Measurements from ENCODE around the gene GDF7. TPM values are rescaled to one million over a fixed set of nuclear protein-coding genes. Genes with fewer than 3 reads are reported as not detected.

GDF7 gene
- total and polyA plus RNA-seq, 2 of the 8 experiments (the other 6 are each of a cell fraction or from before 2014, with no cell fraction given): 0.04 to 0.06 TPM

DNA sequence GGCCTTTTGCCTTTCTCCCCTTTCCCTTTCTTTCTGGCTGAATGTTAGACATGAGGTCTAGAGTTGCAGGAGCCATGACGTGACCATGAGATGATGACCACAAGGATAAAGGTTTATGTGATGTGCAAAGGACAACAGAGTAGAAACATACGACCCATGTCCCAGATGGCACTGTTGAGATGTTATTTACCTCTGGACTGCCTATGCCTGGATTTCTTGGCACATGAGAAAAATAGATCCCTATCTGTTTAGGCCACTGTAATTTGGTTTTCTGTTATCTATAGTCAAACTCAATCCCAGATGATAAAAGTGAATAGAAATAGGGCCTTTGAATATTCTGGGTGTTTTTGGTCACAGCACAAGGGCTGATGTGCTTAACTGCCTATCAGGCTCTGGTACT lies 58.8 kb downstream of the GDF7 start:
- Histone ChIP-seq H3K56ac (replicated peaks; ENCODE audit: insufficient read length, low read depth, low read length) (no peak overlapping the region), H2BK5ac (ENCODE audit: low read depth, low read length) (no peak overlapping the region), H3K79me1 (ENCODE audit: low read depth, low read length) (no peaks in the 10 kb centered on the region), H3K9ac (replicated peaks in 1 of 4; ENCODE audit: extremely low read depth in 1 of 4, low read depth in 3 of 4, low read length in 3 of 4) (no peak overlapping the region), H2BK12ac (ENCODE audit: low read depth, low read length) (no peak overlapping the region), H3K4ac (replicated peaks; ENCODE audit: insufficient read length, low read depth, low read length) (no peak overlapping the region), H2AFZ (ENCODE audit: low read length) (no peak overlapping the region), H3K36me3 (ENCODE audit: control insufficient read depth in 2 of 4, insufficient read depth in 4 of 4, low read length in 3 of 4) (no peaks in the 10 kb centered on the region), H3K4me3 (ENCODE audit: extremely low read depth in 1 of 4, insufficient read depth in 2 of 4, low read depth in 3 of 4, low read length in 4 of 4) (no peak overlapping the region), H4K20me1 (replicated peaks in 1 of 2; ENCODE audit: control insufficient read depth in 1 of 2, insufficient read depth in 2 of 2, low read length in 2 of 2) (peaks cover 0 to 3% of the 10 kb centered on the region in 2 experiments), H4K8ac (ENCODE audit: extremely low read depth, insufficient read depth, low read length) (no peak overlapping the region), H3K14ac (ENCODE audit: insufficient read length) (no peak overlapping the region), H3K23ac (ENCODE audit: insufficient read length) (no peak overlapping the region), H2BK20ac (ENCODE audit: low read length) (no peak overlapping the region), H2AK5ac (ENCODE audit: low read depth, low read length) (no peak overlapping the region), H3K4me2 (ENCODE audit: insufficient read depth in 1 of 2, low read depth in 2 of 2, low read length in 2 of 2) (no peak overlapping the region), H4K5ac (ENCODE audit: insufficient read length, low read depth, low read length) (no peak overlapping the region), H3K79me2 (ENCODE audit: control insufficient read depth in 1 of 2, insufficient read depth in 2 of 2, low read length in 2 of 2) (no peaks in the 10 kb centered on the region), H3K27me3 (replicated peaks in 1 of 4; ENCODE audit: control insufficient read depth in 3 of 4, extremely low read depth in 1 of 4, insufficient read depth in 3 of 4, low read length in 3 of 4) (no peaks in the 10 kb centered on the region), H2BK15ac (ENCODE audit: low read length) (no peak overlapping the region), H3K9me3 (ENCODE audit: insufficient read depth in 2 of 2, low read depth in 1 of 2, low read length in 1 of 2) (no peaks in the 10 kb centered on the region), H3K27ac (ENCODE audit: low read depth, low read length) (no peak overlapping the region), H4K91ac (replicated peaks; ENCODE audit: insufficient read length, low read length) (no peak overlapping the region), H2BK120ac (replicated peaks; ENCODE audit: low read depth, low read length) (no peak overlapping the region), H3K4me1 (replicated peaks in 1 of 4; ENCODE audit: control insufficient read depth in 3 of 4, insufficient read depth in 4 of 4, low read length in 3 of 4) (no peaks in the 10 kb centered on the region), H3K23me2 (ENCODE audit: low read depth, low read length) (no peaks in the 10 kb centered on the region), H3K18ac (ENCODE audit: extremely low read depth, low read length) (no peak overlapping the region)
- CTCF ChIA-PET (ENCODE audit: partially characterized antibody): interaction anchor here (2.8 kb wide), 1 partner anchor 49 kb away, joined by 13 read pairs; no protein-coding TSS in a partner anchor
- FAIRE-seq (no peak), DNase-seq (ENCODE audit: low read depth in 1 of 2, low spot score in 2 of 2) (no peak)
- WGBS, 2 experiments (ENCODE audit: extremely low coverage in 1 of 2, insufficient coverage in 1 of 2, insufficient read length in 1 of 2, insufficient replicate concordance in 2 of 2, low coverage in 1 of 2, low lambda C conversion rate in 2 of 2, missing lambda C conversion rate in 1 of 2): 98% methylated on average over 2 of the region's 2 CpGs; no CpG with 5 or more reads in 1 of the 2 experiments
- POLR2A ChIA-PET (ENCODE audit: partially characterized antibody): no interaction called here
- TF ChIP-seq ATF3 (IDR thresholded peaks at IDR 0.05; ENCODE audit: insufficient read depth, low read depth, low read length) (no peak), EZH2 (IDR thresholded peaks at IDR 0.05; ENCODE audit: low read depth, low read length, severe bottlenecking) (no peak), BCL11A (IDR thresholded peaks at IDR 0.05; ENCODE audit: low read depth in 2 of 2, low read length in 2 of 2) (no peak), FOSL1 (IDR thresholded peaks at IDR 0.05; ENCODE audit: insufficient read depth, low read depth, low read length) (no peak), RBBP5 (IDR thresholded peaks at IDR 0.05; ENCODE audit: borderline replicate concordance, low read depth, low read length) (no peak), SAP30 (IDR thresholded peaks at IDR 0.05; ENCODE audit: insufficient read depth, insufficient replicate concordance, low read length) (no peak), EGR1 (IDR thresholded peaks at IDR 0.05; ENCODE audit: borderline replicate concordance, low read depth, low read length) (no peak), CBX5 (IDR thresholded peaks at IDR 0.05; ENCODE audit: low read depth, low read length) (no peak), CHD2 (IDR thresholded peaks at IDR 0.05; ENCODE audit: low read length) (no peak), JUND (IDR thresholded peaks at IDR 0.05; ENCODE audit: low read length) (no peak), TCF12 (IDR thresholded peaks at IDR 0.05; ENCODE audit: low read depth, low read length) (no peak), RFX5 (IDR thresholded peaks at IDR 0.05; ENCODE audit: borderline replicate concordance, low read depth, low read length) (no peak)

Data from H1 (cell line).